Astrocyte of the cerebellum (primary cell): ENCODE data around the gene TMEM245.
A peak's percentile ranks its signal among the peaks of the same experiment; 100 is the strongest.

Experiments
- DNase-seq: peaks from one replicate; pipeline ENCODE4 v3.0.0-alpha.2; 2011; ENCODE audit warnings: low read depth
- H3K4me3 ChIP-seq: 2 replicates; pipeline ENCODE4 v1.5.1; 2011; ENCODE audit warnings: mild to moderate bottlenecking, low read depth, low read length, moderate library complexity
- CTCF ChIP-seq: IDR thresholded peaks from 2 replicates; pipeline ENCODE4 v1.5.1; 2012; ENCODE audit warnings: low read length, low read depth, moderate library complexity, mild to moderate bottlenecking; ENCODE audit errors: missing control alignments
- in situ Hi-C: cut with HindIII; loops from 2 replicates; pipeline ENCODE4 v1.10.0; 2017; ENCODE audit warnings: low sequenced_read_pairs

Gene TMEM245

DNA sequence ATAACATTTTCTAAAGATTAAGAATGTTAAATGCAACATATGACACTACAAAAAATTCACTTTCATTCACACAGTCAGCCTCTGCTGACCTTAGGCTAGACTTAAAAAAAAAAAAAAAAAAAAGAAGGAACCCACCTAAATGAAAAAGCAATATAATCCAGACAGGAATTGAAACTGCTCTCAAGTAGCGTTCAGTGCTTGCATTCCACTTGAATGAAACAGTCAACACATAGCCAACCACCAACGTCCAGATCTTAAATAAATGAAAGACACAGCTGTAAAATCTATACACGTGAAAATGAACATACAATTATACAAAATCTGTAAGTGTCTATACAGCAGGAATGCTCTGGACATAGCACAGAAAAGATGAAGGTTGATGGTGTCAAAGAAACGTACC lies 11.4 kb downstream of the TMEM245 start:
- in situ Hi-C loops = no loop called here
- no peak overlapping the region for H3K4me3 ChIP-seq
- DNase-seq = no peak
- TF ChIP-seq CTCF = no peak

DNA sequence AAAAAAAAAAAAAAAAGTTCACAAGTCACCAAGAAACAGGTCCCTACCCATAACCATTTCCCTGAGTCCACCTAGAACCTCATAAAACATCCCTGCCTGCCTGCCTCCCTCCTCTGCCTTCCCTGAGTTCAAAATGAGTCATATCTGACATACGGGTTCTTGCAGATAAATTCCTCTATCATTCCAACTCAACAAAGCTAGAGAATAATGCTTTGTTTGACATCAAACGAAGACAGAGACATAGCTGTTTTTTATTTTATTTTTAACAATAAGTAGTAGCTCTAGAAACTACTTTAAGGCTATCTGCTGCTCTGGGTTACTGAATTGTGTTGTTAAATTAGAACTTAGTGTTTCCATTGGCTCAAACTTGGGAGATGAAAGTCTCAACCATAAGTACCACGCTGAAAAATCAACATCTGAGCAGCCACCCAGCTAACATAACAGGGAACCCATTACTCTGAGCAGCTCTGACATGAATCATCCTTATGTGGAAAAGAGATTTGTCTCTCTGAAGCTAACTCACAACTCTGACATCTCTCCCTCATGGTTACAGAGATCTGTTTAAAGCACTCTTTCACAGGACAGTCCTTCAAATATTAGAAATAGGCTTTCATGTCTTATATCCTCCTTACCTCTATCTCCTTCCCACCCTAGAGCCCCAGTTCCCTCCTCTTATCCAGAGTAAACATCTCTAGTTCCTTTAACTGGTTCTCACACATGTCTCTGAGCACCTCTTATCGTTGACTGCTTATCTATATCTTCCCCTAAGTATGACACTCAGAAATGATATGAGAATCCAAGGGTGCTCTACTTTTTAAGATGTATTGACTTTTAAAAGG lies 12.1 kb downstream of the TMEM245 start:
- TF ChIP-seq CTCF = no peak
- no peak for DNase-seq
- in situ Hi-C loops = no loop called here
- no peak overlapping the region for H3K4me3 ChIP-seq

DNA sequence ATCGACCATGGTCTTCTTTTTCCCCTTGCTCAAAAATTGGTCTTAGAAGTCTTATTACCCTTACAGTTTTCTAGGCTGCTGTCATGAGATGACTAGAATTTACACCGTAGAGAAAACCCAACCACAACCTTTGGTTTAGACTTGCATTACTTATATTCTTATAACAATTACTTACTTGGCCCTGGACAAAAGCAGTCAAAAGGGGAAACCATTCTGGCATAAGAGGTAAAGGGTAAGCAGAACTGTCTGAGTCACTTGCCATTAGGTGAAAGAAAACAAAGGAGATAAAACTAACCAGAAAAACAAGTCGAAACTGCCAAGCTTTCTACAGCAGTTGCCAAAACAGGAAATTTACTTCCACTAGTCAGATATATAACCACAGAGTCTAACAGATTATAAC lies 17.9 kb downstream of the TMEM245 start:
- no peak overlapping the region for H3K4me3 ChIP-seq
- in situ Hi-C loops = no loop called here
- peak; percentile 96 for DNase-seq
- no peak for TF ChIP-seq CTCF

DNA sequence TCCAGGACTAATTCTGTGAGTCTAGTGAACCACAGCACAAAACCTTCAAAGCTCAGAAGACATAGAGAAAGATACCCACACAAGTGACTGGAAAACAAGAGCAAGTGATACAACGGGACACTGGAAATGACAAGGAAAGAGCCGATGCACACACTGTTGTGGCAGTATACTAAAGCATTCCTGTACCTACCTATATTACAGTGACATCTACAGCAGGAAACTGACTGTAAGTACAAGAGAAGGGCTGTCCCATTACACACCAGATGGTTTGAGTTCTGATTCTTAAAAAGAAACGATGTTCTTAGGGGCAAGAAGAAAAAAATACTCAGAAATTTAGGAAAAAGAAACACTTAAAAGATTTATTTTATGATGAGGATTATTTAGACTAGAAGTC lies 18.5 kb downstream of the TMEM245 start:
- in situ Hi-C loops = no loop called here
- DNase-seq = no peak
- no peak for TF ChIP-seq CTCF

GRCh38 chr9:109100543-109101201 lies 19.1 kb downstream of the TMEM245 start:
- no peak for DNase-seq
- in situ Hi-C loops = no loop called here
- no peak overlapping the region for H3K4me3 ChIP-seq
- no peak for TF ChIP-seq CTCF

More for the DNA sequence above, 18.5 kb downstream of the TMEM245 start:
- H3K4me3 ChIP-seq = no peak overlapping the region

DNA sequence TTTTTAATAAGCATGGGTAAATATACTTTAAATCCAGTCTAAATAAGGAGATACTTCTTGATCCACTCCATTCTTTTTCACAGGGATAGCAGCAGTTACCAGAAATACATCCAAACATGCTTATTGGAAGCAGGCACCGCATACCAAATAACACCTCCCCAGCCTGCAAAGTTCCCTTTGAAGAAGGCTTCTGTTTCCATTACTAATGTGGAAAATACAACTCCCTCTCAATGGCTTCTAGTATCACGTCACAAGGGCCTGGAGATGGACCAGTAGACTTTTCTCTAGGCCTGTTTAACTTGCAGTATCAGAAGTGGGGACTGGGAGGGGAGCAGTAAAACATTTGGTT lies 20.8 kb downstream of the TMEM245 start:
- H3K4me3 ChIP-seq = no peak overlapping the region
- no peak for DNase-seq
- TF ChIP-seq CTCF = no peak
- in situ Hi-C loops = no loop called here
